ENCODE results near the gene ETS1.

- TF ChIP-seq CTCF (IDR thresholded peaks at IDR 0.05) (no peak), POLR2A (IDR thresholded peaks at IDR 0.05) (no peak)
These were observed 10.8 kb downstream of the ETS1 start for GRCh38 chr11:128576555-128576954.

All from Peyer's patch (tissue), 4 donors.